Ectodermal cell (in vitro differentiated cells): ENCODE results near the gene OXNAD1.

Experiments
- H3K27ac ChIP-seq: 2 replicates; pipeline ENCODE4 v1.7.0; 2013; ENCODE audit warnings: mild to moderate bottlenecking, low read depth, low read length; ENCODE audit not compliant: insufficient read depth, poor library complexity, severe bottlenecking
- H3K27me3 ChIP-seq: 2 replicates; pipeline ENCODE4 v1.7.0; 2013; ENCODE audit warnings: mild to moderate bottlenecking, low read length; ENCODE audit not compliant: insufficient read depth, control insufficient read depth, poor library complexity, severe bottlenecking
- H3K36me3 ChIP-seq: one replicate; pipeline ENCODE4 v1.7.0; 2013; ENCODE audit warnings: low read length; ENCODE audit not compliant: control insufficient read depth, insufficient read depth
- H3K4me1 ChIP-seq: one replicate; pipeline ENCODE4 v1.7.0; 2013; ENCODE audit warnings: low read length; ENCODE audit not compliant: control insufficient read depth, insufficient read depth
- H3K4me3 ChIP-seq: 2 replicates; pipeline ENCODE4 v1.7.0; 2013; ENCODE audit warnings: low read depth, low read length, control low read depth; ENCODE audit not compliant: insufficient read depth
- H3K9me3 ChIP-seq: 2 replicates; pipeline ENCODE4 v1.7.0; 2013; ENCODE audit warnings: mild to moderate bottlenecking, low read length, moderate library complexity; ENCODE audit not compliant: control insufficient read depth
- WGBS, 2 experiments: methylation state at CpG; one replicate each; pipeline ENCODE4 v1.1.7; 2013; ENCODE audit warnings: missing lambda C conversion rate in 2 of 2; 5-methylcytosine and 5-hydroxymethylcytosine counted together

Gene OXNAD1

DNA sequence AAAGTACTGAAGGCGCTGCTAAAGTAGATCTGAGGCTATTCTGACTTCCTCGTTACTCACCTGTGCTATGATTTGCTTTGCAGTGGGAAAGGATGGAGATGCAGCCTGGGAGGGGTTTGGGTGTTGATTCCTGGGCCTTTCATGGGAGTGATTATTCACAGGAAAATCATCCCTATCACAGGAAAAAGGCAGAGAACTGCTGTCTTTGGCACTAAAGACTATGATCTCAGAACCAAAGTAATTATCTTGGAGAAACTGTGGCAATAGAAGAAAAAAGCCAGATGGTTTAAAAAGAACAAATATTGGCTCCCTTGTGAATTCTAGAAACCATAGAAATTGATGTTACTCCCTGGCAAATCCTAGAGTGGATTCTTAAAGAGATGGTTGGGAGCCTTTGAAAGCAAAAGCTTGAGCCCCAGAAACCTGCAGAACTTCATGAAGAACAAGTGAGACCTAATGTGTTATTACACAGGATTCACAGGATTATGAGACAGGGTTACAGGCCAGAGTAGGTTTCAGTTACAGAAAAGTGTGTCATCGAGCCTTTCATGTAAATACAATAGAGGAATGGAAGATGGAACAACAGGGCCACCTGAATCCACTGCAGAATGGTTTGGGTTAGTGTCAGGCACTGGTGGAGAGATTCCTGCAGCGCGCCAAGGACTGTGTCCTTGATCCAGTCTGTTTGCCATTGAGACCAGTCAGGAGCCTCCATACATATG is 85.7 kb downstream of the OXNAD1 start:
- Histone ChIP-seq H3K27ac (no peak overlapping the region), H3K4me1 (peaks cover 14% of the 10 kb centered on the region), H3K9me3 (no peaks in the 10 kb centered on the region), H3K27me3 (no peaks in the 10 kb centered on the region), H3K36me3 (no peaks in the 10 kb centered on the region), H3K4me3 (no peak overlapping the region)
- WGBS, 2 experiments = 95 to 96% methylated on average over 5 of the region's 5 CpGs

GRCh38 chr3:16352428-16352827 is 87.4 kb downstream of the OXNAD1 start:
- H3K4me1 ChIP-seq = peaks cover 14% of the 10 kb centered on the region
- WGBS, 2 experiments = 28 to 41% methylated on average over 2 of the region's 2 CpGs

DNA sequence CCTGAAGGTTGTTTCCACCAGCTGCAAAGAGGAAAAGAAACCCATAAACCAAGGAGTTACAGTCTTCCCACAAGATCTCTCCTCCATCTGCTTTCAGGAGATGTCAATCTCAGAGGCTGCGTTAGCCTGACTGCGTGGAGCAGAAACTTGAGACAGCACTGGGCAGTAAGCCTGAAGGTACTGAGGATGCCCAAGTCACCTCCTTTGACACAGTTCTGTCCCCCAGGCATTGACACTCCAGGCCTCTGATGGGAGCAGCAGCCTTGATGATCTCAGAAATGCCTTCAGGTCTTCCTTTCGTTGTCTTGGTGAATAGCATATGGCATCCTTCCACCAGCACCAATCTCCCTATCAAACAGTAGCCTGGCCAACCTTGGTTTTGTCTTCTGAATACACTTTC is 89.3 kb downstream of the OXNAD1 start:
- 90 to 96% methylated on average over 3 of the region's 3 CpGs for WGBS, 2 experiments

More at GRCh38 chr3:16352428-16352827, 87.4 kb downstream of the OXNAD1 start:
- H3K27ac ChIP-seq = no peak overlapping the region
- no peaks in the 10 kb centered on the region for H3K36me3 ChIP-seq
- H3K9me3 ChIP-seq = no peaks in the 10 kb centered on the region
- H3K27me3 ChIP-seq = no peaks in the 10 kb centered on the region
- H3K4me3 ChIP-seq = no peak overlapping the region

More for the DNA sequence above, 89.3 kb downstream of the OXNAD1 start:
- no peaks in the 10 kb centered on the region for H3K27me3 ChIP-seq
- no peak overlapping the region for H3K4me3 ChIP-seq
- no peak overlapping the region for H3K27ac ChIP-seq
- no peaks in the 10 kb centered on the region for H3K9me3 ChIP-seq
- no peaks in the 10 kb centered on the region for H3K36me3 ChIP-seq
- peaks cover 15% of the 10 kb centered on the region for H3K4me1 ChIP-seq
